CD14-positive monocyte (primary cell): ENCODE results near the gene FARP1. TPM values are rescaled to one million over a fixed set of nuclear protein-coding genes. Genes with fewer than 3 reads are reported as not detected.

Experiments used
- DNase-seq, 3 donors: peaks; one replicate each; pipeline ENCODE4 v3.0.0-alpha.2; 2011 to 2022
- H2AFZ ChIP-seq: 2 replicates; pipeline ENCODE4 v1.6.0; 2012; ENCODE audit warnings: mild to moderate bottlenecking, low read depth, low read length, inconsistent platforms; ENCODE audit not compliant: insufficient read depth, poor library complexity, severe bottlenecking
- H3K27ac ChIP-seq, 2 donors: 1 replicate in 1 of 2; 2 replicates in 1 of 2; pipeline ENCODE4 v1.5.1; 2012 to 2013; ENCODE audit warnings: low read length in 2 of 2, control low read depth in 1 of 2, inconsistent platforms in 1 of 2, low read depth in 1 of 2, mild to moderate bottlenecking in 1 of 2
- H3K27me3 ChIP-seq, 2 donors: one replicate each; pipeline versions ENCODE4 v1.6.0 to v1.6.1; 2011 to 2013; ENCODE audit warnings: low read length in 2 of 2; ENCODE audit not compliant: control insufficient read depth in 2 of 2, insufficient read depth in 2 of 2
- H3K36me3 ChIP-seq, 2 donors: replicated peaks in 1 of 2; 1 replicate in 1 of 2; 2 replicates in 1 of 2; pipeline versions ENCODE4 v1.5.1 to v1.6.1; 2012 to 2013; ENCODE audit warnings: low read length in 2 of 2, control low read depth in 1 of 2, inconsistent platforms in 1 of 2, mild to moderate bottlenecking in 1 of 2; ENCODE audit not compliant: insufficient read depth in 2 of 2, control insufficient read depth in 1 of 2
- H3K4me1 ChIP-seq, 2 donors: 1 replicate in 1 of 2; 2 replicates in 1 of 2; pipeline versions ENCODE4 v1.5.1 to v1.6.1; 2012 to 2013; ENCODE audit warnings: low read length in 2 of 2, control low read depth in 1 of 2, inconsistent platforms in 1 of 2, mild to moderate bottlenecking in 1 of 2, moderate library complexity in 1 of 2; ENCODE audit not compliant: insufficient read depth in 2 of 2, control insufficient read depth in 1 of 2
- H3K4me2 ChIP-seq: replicated peaks from 2 replicates; pipeline ENCODE3; 2012; ENCODE audit warnings: low read length, moderate library complexity, mild to moderate bottlenecking; ENCODE audit not compliant: poor library complexity, severe bottlenecking; ENCODE audit errors: extremely low read depth
- H3K4me3 ChIP-seq, 3 experiments: fragments of 200-600 bp in 1 of 3; sonication (generic) in 1 of 3; replicated peaks in 1 of 3; 1 replicate in 2 of 3; 2 replicates in 1 of 3; pipeline ENCODE4 v1.5.1; 2011 to 2013; ENCODE audit warnings: low read length in 3 of 3, mild to moderate bottlenecking in 3 of 3, control low read depth in 2 of 3, low read depth in 2 of 3, inconsistent platforms in 1 of 3, moderate library complexity in 1 of 3
- H3K79me2 ChIP-seq: 2 replicates; pipeline ENCODE4 v1.6.0; 2012; ENCODE audit warnings: mild to moderate bottlenecking, control low read depth, inconsistent platforms, low read length, moderate library complexity; ENCODE audit not compliant: insufficient read depth
- H3K9ac ChIP-seq: 2 replicates; pipeline ENCODE4 v1.6.0; 2017; ENCODE audit warnings: low read length, mild to moderate bottlenecking; ENCODE audit not compliant: insufficient read depth, poor library complexity, severe bottlenecking
- H3K9me3 ChIP-seq, 2 donors: replicated peaks in 1 of 2; 1 replicate in 1 of 2; 2 replicates in 1 of 2; pipeline versions ENCODE4 v1.5.1 to v1.6.1; 2012 to 2013; ENCODE audit warnings: low read length in 2 of 2, control low read depth in 1 of 2; ENCODE audit not compliant: control insufficient read depth in 1 of 2, insufficient read depth in 1 of 2
- H4K20me1 ChIP-seq: 2 replicates; pipeline ENCODE4 v1.6.0; 2012; ENCODE audit warnings: mild to moderate bottlenecking, low read length, control low read depth, moderate library complexity; ENCODE audit not compliant: insufficient read depth
- H3K27ac Mint-ChIP-seq, 7 donors: one replicate each; pipeline ENCODE4 v1.8.0; 2020; ENCODE audit warnings: mild to moderate bottlenecking in 7 of 7, mixed read lengths in 7 of 7, moderate library complexity in 6 of 7, inconsistent platforms in 2 of 7
- H3K27me3 Mint-ChIP-seq, 3 donors: one replicate each; pipeline ENCODE4 v1.8.0; 2021 to 2022; ENCODE audit warnings: low read depth in 3 of 3, mild to moderate bottlenecking in 3 of 3, mixed read lengths in 3 of 3, moderate library complexity in 3 of 3, inconsistent platforms in 1 of 3
- H3K36me3 Mint-ChIP-seq, 2 donors: one replicate each; pipeline ENCODE4 v1.8.0; 2020; ENCODE audit warnings: mixed read lengths in 2 of 2, inconsistent platforms in 1 of 2, mild to moderate bottlenecking in 1 of 2
- H3K4me1 Mint-ChIP-seq: one replicate; pipeline ENCODE4 v1.8.0; 2020; ENCODE audit warnings: mild to moderate bottlenecking, mixed read lengths
- H3K4me3 Mint-ChIP-seq, 2 donors: one replicate each; pipeline ENCODE4 v1.8.0; 2020; ENCODE audit warnings: mild to moderate bottlenecking in 2 of 2, mixed read lengths in 2 of 2, moderate library complexity in 1 of 2
- H3K9me3 Mint-ChIP-seq, 7 donors: one replicate each; pipeline ENCODE4 v1.8.0; 2020 to 2022; ENCODE audit warnings: mixed read lengths in 7 of 7, mild to moderate bottlenecking in 6 of 7, moderate library complexity in 6 of 7, inconsistent platforms in 2 of 7
- WGBS: methylation state at CpG from one replicate; pipeline ENCODE4 v1.1.5; 2013; ENCODE audit warnings: missing lambda C conversion rate; ENCODE audit not compliant: insufficient coverage; 5-methylcytosine and 5-hydroxymethylcytosine counted together
- intact Hi-C, 2 donors: fragments of 100-400 bp; cut with micrococcal nuclease; formaldehyde crosslinking; loops; one replicate each; pipeline versions ENCODE4 v1.15.0 to v1.15.1; 2023
- polyA plus RNA-seq, 3 donors: library from polyadenylated mRNA; depleted of rRNA in 1 of 3; unstranded in 2 of 3; stranded (reverse) in 1 of 3; fragments of 300-500 nt in 2 of 3; fragments of >200 nt in 1 of 3; fragmentation: Illumina TruSeq in 2 of 3; gene quantifications; 1 replicate in 2 of 3; 2 replicates in 1 of 3; pipeline ENCODE4 v1.2.3, GENCODE V29; 2012 to 2021
- TF ChIP-seq, protein P1 (sequence below): fragments of 200-600 bp; IDR thresholded peaks from one replicate; pipeline ENCODE4 v1.8.0; 2022; ENCODE audit warnings: antibody characterized with exemption, mild to moderate bottlenecking

Gene FARP1
- polyA plus RNA-seq, 3 donors: 0.01 to 0.16 (median 0.12) TPM

DNA sequence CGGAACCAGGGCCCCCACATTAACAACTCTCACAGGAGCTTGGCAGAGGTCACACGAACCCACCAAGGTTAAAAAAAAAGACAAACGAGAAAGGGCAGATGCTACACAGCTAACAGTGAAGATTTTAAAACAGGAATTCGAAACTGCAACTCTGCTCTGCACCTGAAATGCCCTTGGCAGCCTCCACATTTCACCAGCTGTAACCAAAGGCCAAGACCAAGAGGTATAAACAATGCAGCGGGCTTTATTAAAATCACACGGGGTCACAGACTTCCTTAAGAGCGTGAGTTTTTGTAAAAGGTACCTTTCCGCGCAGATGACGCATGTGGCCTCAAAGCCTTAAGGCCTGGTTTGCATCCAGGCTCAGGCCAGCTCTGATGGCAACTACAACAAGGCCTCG lies 345.8 kb downstream of the FARP1 start:
- H4K20me1 ChIP-seq: peaks cover 96% of the 10 kb centered on the region
- intact Hi-C loops: no loop called here
- DNase-seq: no peak

DNA sequence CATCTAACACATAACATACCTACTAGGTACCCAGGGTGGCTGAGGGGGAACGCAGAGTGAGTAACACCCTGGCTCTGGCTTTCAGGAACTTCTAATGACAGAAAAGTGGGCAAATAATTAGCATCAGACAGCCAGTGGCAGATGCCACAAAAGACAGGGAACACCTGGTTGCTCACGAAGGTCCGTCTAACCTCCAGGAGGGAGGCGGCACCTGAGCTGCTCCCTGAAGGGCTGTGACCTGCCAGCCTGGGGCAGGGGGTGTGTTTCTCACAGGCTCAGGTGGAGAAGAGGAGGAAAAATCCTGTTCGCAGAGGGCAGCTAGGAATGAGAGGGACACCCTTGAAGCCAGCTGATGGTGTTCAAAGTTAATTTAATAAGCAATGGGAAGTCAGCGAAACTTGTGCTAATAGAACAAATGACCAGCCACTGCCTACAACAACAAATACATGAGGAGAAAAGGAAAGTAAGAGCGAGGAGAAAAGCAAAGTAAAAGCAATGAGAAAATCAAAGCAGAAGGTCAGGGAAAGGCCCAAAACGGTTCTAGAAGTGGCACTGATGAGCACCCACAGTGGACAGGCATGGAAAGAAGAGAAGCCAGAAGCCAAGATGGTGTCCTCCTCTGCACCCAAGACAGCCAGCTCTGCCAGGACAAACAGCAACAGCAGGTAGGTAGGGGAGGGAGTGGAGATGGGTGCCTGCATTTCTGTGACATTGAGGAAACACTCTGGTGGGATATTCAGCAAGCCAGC lies 346.7 kb downstream of the FARP1 start:
- Mint-ChIP-seq H3K27ac (peak overlapping the region in 4 of 7 donors; percentile 16 to 78 (median 44)), H3K36me3 (peaks cover 27 to 28% of the 10 kb centered on the region in 2 donors), H3K9me3 (no peaks in the 10 kb centered on the region), H3K27me3 (peaks cover 0 to 6% (median 0%) of the 10 kb centered on the region in 3 donors), H3K4me3 (no peak overlapping the region), H3K4me1 (peaks cover 40% of the 10 kb centered on the region)
- Histone ChIP-seq H3K36me3 (peaks cover 0 to 3% of the 10 kb centered on the region in 2 donors), H3K27me3 (no peaks in the 10 kb centered on the region), H3K27ac (no peak overlapping the region), H3K79me2 (peaks cover 83% of the 10 kb centered on the region), H3K4me3 (no peak overlapping the region), H3K4me1 (peaks cover 13 to 23% of the 10 kb centered on the region in 2 donors), H2AFZ (no peak overlapping the region), H3K4me2 (no peak overlapping the region), H3K9ac (no peak overlapping the region), H4K20me1 (peaks cover 93% of the 10 kb centered on the region), H3K9me3 (no peaks in the 10 kb centered on the region)
- intact Hi-C loops: no loop called here
- DNase-seq: no peak
- 84% methylated on average over 6 of the region's 8 CpGs for WGBS
- TF ChIP-seq, protein P1, sequence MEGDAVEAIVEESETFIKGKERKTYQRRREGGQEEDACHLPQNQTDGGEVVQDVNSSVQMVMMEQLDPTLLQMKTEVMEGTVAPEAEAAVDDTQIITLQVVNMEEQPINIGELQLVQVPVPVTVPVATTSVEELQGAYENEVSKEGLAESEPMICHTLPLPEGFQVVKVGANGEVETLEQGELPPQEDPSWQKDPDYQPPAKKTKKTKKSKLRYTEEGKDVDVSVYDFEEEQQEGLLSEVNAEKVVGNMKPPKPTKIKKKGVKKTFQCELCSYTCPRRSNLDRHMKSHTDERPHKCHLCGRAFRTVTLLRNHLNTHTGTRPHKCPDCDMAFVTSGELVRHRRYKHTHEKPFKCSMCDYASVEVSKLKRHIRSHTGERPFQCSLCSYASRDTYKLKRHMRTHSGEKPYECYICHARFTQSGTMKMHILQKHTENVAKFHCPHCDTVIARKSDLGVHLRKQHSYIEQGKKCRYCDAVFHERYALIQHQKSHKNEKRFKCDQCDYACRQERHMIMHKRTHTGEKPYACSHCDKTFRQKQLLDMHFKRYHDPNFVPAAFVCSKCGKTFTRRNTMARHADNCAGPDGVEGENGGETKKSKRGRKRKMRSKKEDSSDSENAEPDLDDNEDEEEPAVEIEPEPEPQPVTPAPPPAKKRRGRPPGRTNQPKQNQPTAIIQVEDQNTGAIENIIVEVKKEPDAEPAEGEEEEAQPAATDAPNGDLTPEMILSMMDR: no peak

More for the DNA sequence above, 345.8 kb downstream of the FARP1 start:
- Histone ChIP-seq H3K27ac (no peak overlapping the region), H3K79me2 (peaks cover 88% of the 10 kb centered on the region), H3K4me1 (peaks cover 18 to 31% of the 10 kb centered on the region in 2 donors), H3K4me2 (no peak overlapping the region), H3K27me3 (no peaks in the 10 kb centered on the region), H3K9me3 (no peaks in the 10 kb centered on the region), H3K9ac (no peak overlapping the region), H3K36me3 (no peaks in the 10 kb centered on the region), H3K4me3 (no peak overlapping the region), H2AFZ (no peak overlapping the region)
- Mint-ChIP-seq H3K27ac (peak overlapping the region in 4 of 7 donors; percentile 9 to 48 (median 16)), H3K36me3 (peaks cover 26 to 31% of the 10 kb centered on the region in 2 donors), H3K9me3 (no peaks in the 10 kb centered on the region), H3K27me3 (peaks cover 0 to 6% (median 0%) of the 10 kb centered on the region in 3 donors), H3K4me3 (no peak overlapping the region), H3K4me1 (peaks cover 49% of the 10 kb centered on the region)
- TF ChIP-seq, protein P1: no peak
- 93% methylated on average over 10 of the region's 11 CpGs for WGBS
